HG03558 (cell line): ENCODE data around the gene CYP26C1.
"Not testable (repeated sequence)": the region's sequence is repeated elsewhere in the genome, so short reads cannot be mapped to it uniquely, and the experiment has no call there.

Experiments used
- ATAC-seq: cut with Tn5 transposase; IDR thresholded peaks from one replicate; pipeline ENCODE4 v1.9.1; 2021; ENCODE audit warnings: moderate number of reproducible peaks; ENCODE audit not compliant: unreplicated experiment; ENCODE audit errors: extremely low read depth

Gene CYP26C1

GRCh38 chr10:93099670-93100069 is 39.1 kb downstream of the CYP26C1 start:
- no peak for ATAC-seq

GRCh38 chr10:93101148-93101547 is 40.5 kb downstream of the CYP26C1 start:
- not testable (repeated sequence) for ATAC-seq

GRCh38 chr10:93103953-93104352 is 43.4 kb downstream of the CYP26C1 start:
- ATAC-seq, result no peak

- ATAC-seq, result no peak
Measured at GRCh38 chr10:93106631-93107072, 46.1 kb downstream of the CYP26C1 start.

- no peak for ATAC-seq
Measured at GRCh38 chr10:93110472-93111146, 50.0 kb downstream of the CYP26C1 start.

- ATAC-seq, result no peak
Measured at GRCh38 chr10:93113042-93113441, 52.4 kb downstream of the CYP26C1 start.

GRCh38 chr10:93115661-93116383 is 55.2 kb downstream of the CYP26C1 start:
- no peak for ATAC-seq
